ENCODE measurements around the gene COX11.

COX11 gene

GRCh38 chr17:54972406-54973138, 4.1 kb upstream of the COX11 start:
- H3K4me1 ChIP-seq (ENCODE audit: control insufficient read depth in 1 of 2, insufficient read depth in 1 of 2, low read depth in 1 of 2, low read length in 1 of 2): peaks cover 11 to 12% of the 10 kb centered on the region in 2 experiments
- H3K9me3 ChIP-seq: no peaks in the 10 kb centered on the region
- TF ChIP-seq CTCF (IDR thresholded peaks at IDR 0.05): no peak
- no peaks in the 10 kb centered on the region for H3K36me3 ChIP-seq
- H3K27ac ChIP-seq: no peak overlapping the region
- H3K4me3 ChIP-seq (ENCODE audit: low read depth in 1 of 2, low read length in 1 of 2): no peak overlapping the region
- no peaks in the 10 kb centered on the region for H3K27me3 ChIP-seq

GRCh38 chr17:54971901-54972300, 3.4 kb upstream of the COX11 start:
- no peak overlapping the region for H3K27ac ChIP-seq
- H3K4me1 ChIP-seq (ENCODE audit: control insufficient read depth in 1 of 2, insufficient read depth in 1 of 2, low read depth in 1 of 2, low read length in 1 of 2): peaks cover 12 to 17% of the 10 kb centered on the region in 2 experiments
- TF ChIP-seq CTCF (IDR thresholded peaks at IDR 0.05): no peak
- H3K4me3 ChIP-seq (ENCODE audit: low read depth in 1 of 2, low read length in 1 of 2): no peak overlapping the region
- no peaks in the 10 kb centered on the region for H3K36me3 ChIP-seq
- H3K9me3 ChIP-seq: no peaks in the 10 kb centered on the region
- H3K27me3 ChIP-seq: no peaks in the 10 kb centered on the region

GRCh38 chr17:54971147-54971546, 2.7 kb upstream of the COX11 start:
- Histone ChIP-seq H3K4me3 (ENCODE audit: low read depth in 1 of 2, low read length in 1 of 2) (no peak overlapping the region), H3K27ac (no peak overlapping the region), H3K36me3 (no peaks in the 10 kb centered on the region), H3K27me3 (no peaks in the 10 kb centered on the region), H3K9me3 (no peaks in the 10 kb centered on the region), H3K4me1 (ENCODE audit: control insufficient read depth in 1 of 2, insufficient read depth in 1 of 2, low read depth in 1 of 2, low read length in 1 of 2) (peaks cover 12 to 17% of the 10 kb centered on the region in 2 experiments)
- no peak for TF ChIP-seq CTCF (IDR thresholded peaks at IDR 0.05)

GRCh38 chr17:54969658-54970572, 1.5 kb upstream of the COX11 start:
- H3K27me3 ChIP-seq: no peaks in the 10 kb centered on the region
- H3K4me1 ChIP-seq (ENCODE audit: control insufficient read depth in 1 of 2, insufficient read depth in 1 of 2, low read depth in 1 of 2, low read length in 1 of 2): peaks cover 12 to 17% of the 10 kb centered on the region in 2 experiments
- no peak overlapping the region for H3K27ac ChIP-seq
- TF ChIP-seq CTCF (IDR thresholded peaks at IDR 0.05): no peak
- no peaks in the 10 kb centered on the region for H3K9me3 ChIP-seq
- H3K36me3 ChIP-seq: no peaks in the 10 kb centered on the region
- no peak overlapping the region for H3K4me3 ChIP-seq (ENCODE audit: low read depth in 1 of 2, low read length in 1 of 2)

GRCh38 chr17:54968988-54969332, 506 bp upstream of the COX11 start:
- Histone ChIP-seq H3K4me1 (ENCODE audit: control insufficient read depth in 1 of 2, insufficient read depth in 1 of 2, low read depth in 1 of 2, low read length in 1 of 2) (peaks cover 12 to 17% of the 10 kb centered on the region in 2 experiments), H3K27me3 (no peaks in the 10 kb centered on the region), H3K9me3 (no peaks in the 10 kb centered on the region), H3K27ac (peak overlapping the region; percentile 56), H3K36me3 (peaks cover 9% of the 10 kb centered on the region), H3K4me3 (ENCODE audit: low read depth in 1 of 2, low read length in 1 of 2) (peak overlapping the region; percentile 79 to 83)
- TF ChIP-seq CTCF (IDR thresholded peaks at IDR 0.05): no peak

Measured in neutrophil (primary cell).